ENCODE data around the gene CAP1.
"Not testable (repeated sequence)": the region's sequence is repeated elsewhere in the genome, so short reads cannot be mapped to it uniquely, and the experiment has no call there.

CAP1 gene

DNA sequence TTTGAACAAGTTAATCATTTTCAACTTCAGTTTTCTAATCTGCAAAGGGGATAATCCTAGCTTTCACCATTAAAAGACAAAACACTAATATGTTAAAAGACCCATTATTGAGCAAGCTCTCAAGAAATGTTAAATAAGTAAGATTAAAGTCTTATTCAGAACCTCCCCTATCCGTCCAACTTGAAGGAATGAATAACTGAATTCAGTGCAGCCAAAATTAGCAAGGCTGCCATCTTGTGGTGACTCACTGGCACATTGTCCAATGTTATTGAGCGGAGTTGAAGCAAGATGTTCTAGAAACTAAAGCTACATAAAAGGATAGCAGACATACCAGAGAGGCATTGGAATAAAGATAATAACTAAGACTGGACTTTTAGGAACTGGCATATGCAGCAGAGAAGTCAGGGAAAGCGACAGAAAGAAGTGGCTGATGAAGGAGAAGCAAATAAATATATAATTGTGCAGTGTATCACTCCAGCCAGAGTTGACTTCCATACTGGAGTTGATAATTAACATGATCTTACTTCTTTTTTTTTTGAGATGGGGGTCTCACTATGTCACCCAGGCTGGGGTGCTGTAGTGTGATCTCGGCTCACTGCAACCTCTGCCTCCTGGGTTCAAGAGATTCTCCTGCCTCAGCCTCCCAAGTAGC is 8.2 kb upstream of the CAP1 start:
- DNase-seq, result peak; percentile 82

- no peak for DNase-seq
These were observed 5.7 kb upstream of the CAP1 start for GRCh38 chr1:40034869-40035268.

DNA sequence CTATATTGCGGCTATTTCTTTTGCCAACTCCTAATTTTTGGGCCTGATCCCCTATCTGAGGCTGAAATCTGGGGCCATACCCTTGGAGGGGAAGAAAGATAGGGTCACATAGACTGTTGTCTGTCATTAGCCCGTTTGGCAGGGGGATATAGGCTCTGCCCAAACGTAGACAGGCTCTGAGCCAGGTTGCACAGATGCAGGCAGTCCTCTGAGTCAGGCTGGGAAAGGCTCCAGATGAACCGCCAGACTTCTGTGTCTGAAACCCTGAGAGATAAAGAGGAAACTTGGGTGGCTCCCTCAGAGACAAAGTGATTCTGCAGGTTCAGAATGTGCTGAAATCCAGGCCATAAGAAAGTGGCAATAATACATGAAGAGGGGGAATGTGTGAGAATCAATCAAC is 4.0 kb upstream of the CAP1 start:
- no peak for DNase-seq

DNA sequence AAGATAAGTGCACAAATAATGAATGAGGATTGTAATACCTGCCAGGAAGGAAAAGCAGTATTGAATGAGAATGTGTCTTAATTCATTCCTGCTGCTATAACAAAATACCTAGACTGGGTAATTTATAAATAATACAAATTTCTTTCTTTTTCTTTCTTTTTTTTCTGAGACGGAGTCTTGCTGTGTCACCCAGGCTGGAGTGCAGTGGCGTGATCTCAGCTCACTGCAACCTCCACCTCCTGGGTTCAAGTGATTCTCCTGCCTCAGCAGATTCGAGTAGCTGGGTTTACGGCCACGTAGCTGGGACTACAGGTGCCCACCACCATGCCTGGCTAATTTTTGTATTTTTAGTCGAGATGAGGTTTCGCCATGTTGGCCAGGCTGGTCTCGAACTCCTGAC is 3.3 kb upstream of the CAP1 start:
- not testable (repeated sequence) for DNase-seq

GRCh38 chr1:40038697-40039096 is 1.8 kb upstream of the CAP1 start:
- no peak for DNase-seq

DNA sequence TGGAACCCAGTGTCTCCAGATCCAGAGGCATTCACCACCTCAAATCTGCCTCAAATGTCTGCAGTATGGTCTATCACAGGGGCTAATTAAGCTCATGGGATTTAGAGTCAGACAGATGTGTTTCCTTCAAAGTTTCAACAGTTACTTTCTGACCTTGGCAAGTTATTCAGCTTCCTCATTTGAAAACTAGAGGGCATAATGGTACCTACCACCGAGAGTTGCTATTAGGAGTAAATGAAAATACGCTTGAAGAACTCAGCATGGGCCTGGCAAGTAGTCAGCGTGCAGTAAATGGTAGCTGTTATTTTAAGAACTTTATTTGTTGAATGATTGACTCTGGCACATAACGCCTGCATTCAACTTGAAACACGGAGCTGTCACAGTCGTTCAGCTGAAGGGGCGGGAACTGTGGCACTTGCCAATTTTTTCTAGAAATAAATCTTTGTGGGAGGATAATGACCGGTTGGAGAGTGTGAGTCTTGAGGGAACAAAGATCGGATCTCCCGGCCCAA is 1.2 kb upstream of the CAP1 start:
- no peak for DNase-seq

GRCh38 chr1:40039757-40040510 is 595 bp upstream of the CAP1 start:
- peak; percentile 89 for DNase-seq

DNA sequence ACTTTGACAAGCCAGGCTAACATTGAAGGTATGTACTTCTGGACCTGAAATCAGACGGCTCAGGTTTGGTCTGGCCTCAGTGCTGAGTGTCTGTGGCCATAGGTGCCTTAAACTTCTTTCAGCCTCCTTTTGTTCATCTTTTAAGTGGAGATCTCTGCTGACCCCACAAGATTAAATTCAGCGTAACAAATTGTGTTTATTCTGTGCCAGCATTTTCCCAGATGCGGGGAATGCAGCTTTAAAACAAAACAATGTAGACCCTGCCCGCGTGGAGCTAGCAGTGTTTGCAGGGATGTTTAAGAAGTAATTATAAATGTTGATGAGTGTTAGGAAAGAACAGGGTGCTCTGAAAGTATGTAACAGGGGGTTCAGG is 923 bp downstream of the CAP1 start:
- DNase-seq, result no peak

DNA sequence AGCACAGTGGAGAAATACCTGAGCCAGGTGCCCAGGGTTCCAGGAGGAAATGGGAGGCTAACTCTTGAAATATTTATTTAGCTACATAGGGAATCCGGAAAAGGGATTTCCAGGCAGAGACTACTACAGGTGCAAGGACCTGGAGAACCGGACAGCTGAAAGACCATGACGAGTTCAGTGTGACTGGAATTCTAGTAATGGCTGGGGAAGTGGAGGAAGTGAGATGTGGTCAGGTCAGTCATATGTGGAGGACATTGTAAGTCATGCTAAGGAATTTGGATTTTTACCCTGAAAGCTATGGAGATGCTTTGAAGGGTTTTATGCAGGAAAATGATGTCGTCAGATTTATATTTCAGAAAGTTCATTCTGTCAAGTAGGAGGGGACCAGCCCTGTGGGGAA is 1.8 kb downstream of the CAP1 start:
- no peak for DNase-seq

- DNase-seq, result no peak
These were observed 3.6 kb downstream of the CAP1 start for GRCh38 chr1:40044110-40044509.

GRCh38 chr1:40045182-40045581 is 4.7 kb downstream of the CAP1 start:
- no peak for DNase-seq

GRCh38 chr1:40045766-40046165 is 5.2 kb downstream of the CAP1 start:
- no peak for DNase-seq

- no peak for DNase-seq
These were observed 6.7 kb downstream of the CAP1 start for GRCh38 chr1:40047276-40047675.

GRCh38 chr1:40047769-40048168 is 7.2 kb downstream of the CAP1 start:
- no peak for DNase-seq

DNA sequence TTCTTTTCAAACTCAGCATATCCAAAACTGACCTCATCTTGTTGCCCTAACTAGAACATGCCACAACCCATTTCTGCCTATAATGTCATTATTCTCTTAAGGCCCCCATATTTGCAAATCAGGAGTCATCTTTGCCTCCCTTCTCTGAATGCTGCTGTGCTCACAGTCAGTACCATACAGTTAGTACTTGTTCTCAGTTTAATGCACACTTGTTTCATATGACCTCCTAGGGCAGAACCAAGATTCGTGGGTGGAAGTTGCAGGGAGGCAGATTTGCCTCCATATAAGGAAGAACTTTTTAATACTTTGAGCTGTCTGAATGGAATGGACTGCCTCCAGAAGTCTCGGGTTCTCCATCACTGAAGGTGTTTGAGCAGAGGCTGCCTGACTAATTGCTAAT is 9.2 kb downstream of the CAP1 start:
- no peak for DNase-seq

DNA sequence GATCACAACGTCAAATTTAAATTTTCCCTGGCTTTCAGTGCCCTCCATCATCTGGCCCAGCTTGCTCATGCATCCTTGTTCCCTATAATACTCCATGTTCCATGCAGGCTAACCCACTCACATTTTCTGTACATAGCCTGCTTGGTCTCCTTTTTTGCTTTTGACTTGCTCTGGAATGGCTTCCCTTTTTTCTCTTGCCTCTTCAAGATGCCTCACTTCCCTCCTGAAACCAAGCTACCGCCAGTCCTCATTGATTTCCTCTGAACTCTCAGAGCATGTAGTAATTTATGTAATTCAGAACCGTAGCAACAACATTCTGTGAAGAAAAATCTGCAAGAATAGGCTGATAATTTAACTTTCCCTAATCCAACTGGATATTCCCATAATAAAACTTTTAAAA is 10.3 kb downstream of the CAP1 start:
- no peak for DNase-seq

DNA sequence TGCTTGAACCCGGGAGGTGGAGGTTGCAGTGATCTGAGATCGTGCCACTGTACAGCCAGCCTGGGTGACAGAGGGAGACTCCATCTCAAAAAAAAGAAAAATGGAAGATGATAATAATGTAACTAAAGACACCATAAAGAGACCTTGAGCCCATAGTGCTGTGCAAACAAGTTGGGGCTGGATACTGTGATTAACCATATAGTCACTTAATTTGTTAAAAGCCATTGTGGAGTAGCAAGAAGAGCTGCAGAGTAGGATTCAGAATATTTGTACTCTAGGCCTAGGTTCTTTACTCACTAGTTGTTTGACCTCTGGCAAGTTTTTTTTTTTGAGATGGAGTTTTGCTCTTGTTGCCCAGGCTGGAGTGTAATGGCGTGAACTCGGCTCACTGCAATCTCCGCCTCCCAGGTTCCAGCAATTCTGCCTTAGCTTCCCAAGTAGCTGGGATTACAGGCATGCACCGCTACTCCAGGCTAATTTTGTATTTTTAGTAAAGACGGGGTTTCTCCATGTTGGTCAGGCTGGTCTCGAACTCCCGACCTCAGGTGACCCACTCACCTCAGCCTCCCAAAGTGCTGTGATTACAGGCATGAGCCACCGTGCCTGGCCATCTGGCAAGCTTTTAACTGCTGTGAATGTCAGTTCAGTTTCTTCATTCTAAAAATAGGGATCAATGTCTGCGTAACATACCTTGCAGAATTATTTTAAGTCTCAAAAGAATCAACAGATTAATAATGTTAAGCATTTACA is 12.8 kb downstream of the CAP1 start:
- no peak for DNase-seq

DNA sequence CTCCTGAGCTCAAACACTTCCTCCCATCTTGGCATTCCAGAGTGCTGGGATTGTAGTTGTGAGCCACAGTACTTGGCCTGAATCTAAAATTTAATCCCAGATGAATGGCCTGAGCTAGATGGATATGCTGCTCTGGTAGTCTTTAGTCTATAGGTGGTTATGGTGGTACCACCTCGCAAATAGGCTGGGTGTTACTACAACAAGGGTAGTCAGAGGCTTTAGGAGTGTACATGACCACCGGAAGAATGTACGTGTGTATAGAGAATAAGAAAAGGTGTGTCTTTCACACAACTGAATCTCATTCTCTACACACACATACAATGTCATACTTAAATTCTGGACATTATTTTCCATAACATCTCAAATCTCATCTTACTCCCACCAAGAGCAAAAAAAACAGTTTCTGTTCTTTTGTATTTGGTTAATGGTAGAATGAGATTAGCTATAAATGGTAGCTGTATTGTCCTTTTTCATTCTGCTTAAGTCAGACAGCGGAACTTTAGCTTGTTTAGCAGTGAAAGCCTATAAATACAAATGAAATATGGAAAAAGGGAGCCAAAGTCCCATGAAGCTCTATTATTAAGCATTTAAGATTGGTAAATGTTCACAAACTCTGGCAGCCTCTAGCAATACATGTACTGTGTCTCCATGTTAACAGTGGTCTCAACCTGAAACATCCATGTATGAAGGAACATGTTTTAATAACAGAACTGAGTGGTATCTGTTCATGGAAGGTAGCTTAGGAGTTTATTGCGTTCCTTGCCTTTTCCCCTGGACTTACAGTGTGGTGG is 16.2 kb downstream of the CAP1 start:
- DNase-seq, result no peak

GRCh38 chr1:40057310-40058030 is 16.9 kb downstream of the CAP1 start:
- no peak for DNase-seq

GRCh38 chr1:40058097-40058452 is 17.5 kb downstream of the CAP1 start:
- DNase-seq, result no peak

GRCh38 chr1:40058453-40059337 is 18.2 kb downstream of the CAP1 start:
- no peak for DNase-seq
